ENCODE data around the gene BZW2. TPM values are rescaled to one million over a fixed set of nuclear protein-coding genes. Genes with fewer than 3 reads are reported as not detected.

The BZW2 gene
- total and polyA plus RNA-seq, 4 donors: 32.4 to 53.7 (median 46.1) TPM

GRCh38 chr7:16652240-16652583, 6.2 kb downstream of the BZW2 start:
- DNase-seq: no peak
- Histone ChIP-seq H3K9ac (ENCODE audit: insufficient read depth in 1 of 2, low read length in 2 of 2) (no peak overlapping the region), H3K27ac (ENCODE audit: low read depth in 1 of 2, low read length in 1 of 2) (peak overlapping the region in 1 of 2 donors; percentile 63), H3K27me3 (ENCODE audit: control insufficient read depth in 3 of 3, insufficient read depth in 3 of 3, low read length in 2 of 3) (no peaks in the 10 kb centered on the region), H3K4me1 (ENCODE audit: control insufficient read depth in 5 of 5, insufficient read depth in 5 of 5, low read length in 5 of 5) (peaks cover 4 to 26% (median 13%) of the 10 kb centered on the region in 5 donors), H3K36me3 (ENCODE audit: control insufficient read depth in 4 of 4, insufficient read depth in 4 of 4, low read length in 4 of 4) (no peaks in the 10 kb centered on the region), H3K9me3 (ENCODE audit: control insufficient read depth in 4 of 4, insufficient read depth in 3 of 4, low read length in 3 of 4) (no peaks in the 10 kb centered on the region), H3K4me3 (no peak overlapping the region)
- no peak for ATAC-seq (ENCODE audit: insufficient read depth, low FRiP score)
- no peak for TF ChIP-seq CTCF (IDR thresholded peaks at IDR 0.05; ENCODE audit: control extremely low read depth, extremely low read depth)
- 81 to 86% methylated on average over 7 of the region's 7 CpGs for WGBS, 2 donors

GRCh38 chr7:16652888-16653287, 6.9 kb downstream of the BZW2 start:
- Histone ChIP-seq H3K36me3 (ENCODE audit: control insufficient read depth in 4 of 4, insufficient read depth in 4 of 4, low read length in 4 of 4) (no peaks in the 10 kb centered on the region), H3K9ac (ENCODE audit: insufficient read depth in 1 of 2, low read length in 2 of 2) (no peak overlapping the region), H3K27ac (ENCODE audit: low read depth in 1 of 2, low read length in 1 of 2) (peak overlapping the region in 1 of 2 donors; percentile 63), H3K4me3 (no peak overlapping the region), H3K27me3 (ENCODE audit: control insufficient read depth in 3 of 3, insufficient read depth in 3 of 3, low read length in 2 of 3) (no peaks in the 10 kb centered on the region), H3K9me3 (ENCODE audit: control insufficient read depth in 4 of 4, insufficient read depth in 3 of 4, low read length in 3 of 4) (no peaks in the 10 kb centered on the region), H3K4me1 (ENCODE audit: control insufficient read depth in 5 of 5, insufficient read depth in 5 of 5, low read length in 5 of 5) (peaks cover 4 to 28% (median 8%) of the 10 kb centered on the region in 5 donors)
- ATAC-seq (ENCODE audit: insufficient read depth, low FRiP score) (no peak), DNase-seq (peak; percentile 59 to 83 (median 61))
- 63 to 64% methylated on average over 2 of the region's 2 CpGs for WGBS, 2 donors
- TF ChIP-seq CTCF (IDR thresholded peaks at IDR 0.05; ENCODE audit: control extremely low read depth, extremely low read depth): no peak

- TF ChIP-seq CTCF (IDR thresholded peaks at IDR 0.05; ENCODE audit: control extremely low read depth, extremely low read depth): no peak
- peaks cover 2 to 26% (median 8%) of the 10 kb centered on the region in 5 donors for H3K4me1 ChIP-seq (ENCODE audit: control insufficient read depth in 5 of 5, insufficient read depth in 5 of 5, low read length in 5 of 5)
- ATAC-seq (ENCODE audit: insufficient read depth, low FRiP score): no peak
Observed at GRCh38 chr7:16655394-16655793, 9.4 kb downstream of the BZW2 start.

GRCh38 chr7:16656141-16656540, 10.2 kb downstream of the BZW2 start:
- H3K9ac ChIP-seq (ENCODE audit: insufficient read depth in 1 of 2, low read length in 2 of 2): no peak overlapping the region
- no peak overlapping the region for H3K27ac ChIP-seq (ENCODE audit: low read depth in 1 of 2, low read length in 1 of 2)
- TF ChIP-seq CTCF (IDR thresholded peaks at IDR 0.05; ENCODE audit: control extremely low read depth, extremely low read depth): no peak
- peaks cover 3 to 28% (median 8%) of the 10 kb centered on the region in 5 donors for H3K4me1 ChIP-seq (ENCODE audit: control insufficient read depth in 5 of 5, insufficient read depth in 5 of 5, low read length in 5 of 5)
- no peak for ATAC-seq (ENCODE audit: insufficient read depth, low FRiP score)
- no peaks in the 10 kb centered on the region for H3K36me3 ChIP-seq (ENCODE audit: control insufficient read depth in 4 of 4, insufficient read depth in 4 of 4, low read length in 4 of 4)
- DNase-seq: no peak
- H3K27me3 ChIP-seq (ENCODE audit: control insufficient read depth in 3 of 3, insufficient read depth in 3 of 3, low read length in 2 of 3): no peaks in the 10 kb centered on the region
- H3K4me3 ChIP-seq: no peak overlapping the region
- WGBS, 2 donors: 71 to 73% methylated on average over 1 of the region's 1 CpG
- no peaks in the 10 kb centered on the region for H3K9me3 ChIP-seq (ENCODE audit: control insufficient read depth in 4 of 4, insufficient read depth in 3 of 4, low read length in 3 of 4)

More at GRCh38 chr7:16655394-16655793, 9.4 kb downstream of the BZW2 start:
- DNase-seq: no peak
- Histone ChIP-seq H3K9me3 (ENCODE audit: control insufficient read depth in 4 of 4, insufficient read depth in 3 of 4, low read length in 3 of 4) (no peaks in the 10 kb centered on the region), H3K4me3 (no peak overlapping the region), H3K36me3 (ENCODE audit: control insufficient read depth in 4 of 4, insufficient read depth in 4 of 4, low read length in 4 of 4) (no peaks in the 10 kb centered on the region), H3K27ac (ENCODE audit: low read depth in 1 of 2, low read length in 1 of 2) (no peak overlapping the region), H3K9ac (ENCODE audit: insufficient read depth in 1 of 2, low read length in 2 of 2) (no peak overlapping the region), H3K27me3 (ENCODE audit: control insufficient read depth in 3 of 3, insufficient read depth in 3 of 3, low read length in 2 of 3) (no peaks in the 10 kb centered on the region)
